PC-3 (cell line): ENCODE measurements around the gene ALCAM.

Source experiments
- CTCF ChIP-seq: fragments of 300-600 bp; sonication (generic); conservative IDR thresholded peaks from 2 replicates; pipeline ENCODE4 v1.5.1; 2017; ENCODE audit warnings: antibody characterized with exemption, low read depth, mild to moderate bottlenecking, low read length
- EZH2 ChIP-seq: fragments of 300-600 bp; sonication (generic); IDR thresholded peaks from one replicate; pipeline ENCODE4 v1.6.1; 2017; ENCODE audit warnings: antibody characterized with exemption, mild to moderate bottlenecking, low read length; ENCODE audit not compliant: unreplicated experiment

- TF ChIP-seq CTCF (no peak), EZH2 (no peak)
Measured at GRCh38 chr3:105394177-105394576, 27.5 kb downstream of the ALCAM start.
